ENCODE results near the gene ARFGAP1.

Gene ARFGAP1

GRCh38 chr20:63272105-63273058, at the start of gene ARFGAP1:
Gene ARFGAP1, plus strand, starts transcription at chr20:63272813. Its CDS starts 2,768 bp downstream, at chr20:63275581.
- Histone ChIP-seq H3K27ac (ENCODE audit: low read depth, low read length) (no peak within 1 kb of the TSS; the same call in 1 of the 2 replicates), H3K36me3 (ENCODE audit: control insufficient read depth, low read length) (peaks cover 20% of the 10 kb centered on the region)

DNA sequence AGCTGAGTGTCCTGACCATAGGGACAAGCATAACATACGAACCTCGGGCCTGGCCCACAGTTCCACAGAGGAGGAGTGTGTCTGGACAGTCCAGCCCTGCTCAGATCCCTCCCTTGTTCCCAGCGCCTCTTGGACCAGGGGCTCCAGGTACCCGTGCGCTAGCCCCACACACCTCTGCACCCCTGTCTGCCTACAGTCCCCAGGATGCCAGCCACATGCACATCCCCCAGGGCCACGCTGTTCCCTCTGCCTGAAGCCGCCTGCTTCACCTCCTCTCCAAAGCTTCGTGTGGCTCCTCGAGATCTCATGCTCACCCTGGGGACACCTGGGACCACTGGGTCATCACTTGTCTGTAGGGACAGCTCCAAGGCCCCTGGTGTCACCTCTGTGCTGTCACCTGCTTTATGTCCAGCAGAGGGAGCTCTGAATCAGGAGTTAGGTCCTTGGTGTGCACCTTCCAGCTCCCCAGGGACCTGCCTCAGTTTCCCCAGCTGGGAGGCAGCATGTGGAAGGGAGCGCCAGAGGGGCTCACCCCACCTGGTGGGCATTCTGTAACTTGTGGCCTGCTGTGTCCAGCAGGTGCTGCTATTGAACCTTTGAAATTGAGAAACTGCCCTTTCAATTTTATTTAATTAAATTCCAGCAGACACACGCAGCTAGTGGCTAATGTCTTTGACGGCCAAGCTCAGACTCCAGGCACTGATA, 49.3 kb upstream of the ARFGAP1 start:
- Histone ChIP-seq H3K9me2 (replicated peaks; ENCODE audit: control insufficient read depth, low read length) (no peaks in the 10 kb centered on the region), H3F3A (ENCODE audit: control insufficient read depth, insufficient read depth) (no peaks in the 10 kb centered on the region), H3K9me3 (ENCODE audit: control insufficient read depth, insufficient read depth, low read length) (no peaks in the 10 kb centered on the region), H3K79me2 (ENCODE audit: control insufficient read depth, low read length) (no peaks in the 10 kb centered on the region), H3K27me3 (ENCODE audit: control insufficient read depth, low read length) (no peaks in the 10 kb centered on the region), H3K4me1 (ENCODE audit: control insufficient read depth, low read length) (no peaks in the 10 kb centered on the region), H3K4me3 (ENCODE audit: low read length) (no peak overlapping the region), H3K27ac (ENCODE audit: low read depth, low read length) (no peak overlapping the region), H3K4me2 (ENCODE audit: low read length) (no peak overlapping the region), H4K20me1 (ENCODE audit: control insufficient read depth, insufficient read depth, low read depth, low read length) (no peaks in the 10 kb centered on the region), H3K36me3 (ENCODE audit: control insufficient read depth, low read length) (no peaks in the 10 kb centered on the region)
- TF ChIP-seq, protein P1, sequence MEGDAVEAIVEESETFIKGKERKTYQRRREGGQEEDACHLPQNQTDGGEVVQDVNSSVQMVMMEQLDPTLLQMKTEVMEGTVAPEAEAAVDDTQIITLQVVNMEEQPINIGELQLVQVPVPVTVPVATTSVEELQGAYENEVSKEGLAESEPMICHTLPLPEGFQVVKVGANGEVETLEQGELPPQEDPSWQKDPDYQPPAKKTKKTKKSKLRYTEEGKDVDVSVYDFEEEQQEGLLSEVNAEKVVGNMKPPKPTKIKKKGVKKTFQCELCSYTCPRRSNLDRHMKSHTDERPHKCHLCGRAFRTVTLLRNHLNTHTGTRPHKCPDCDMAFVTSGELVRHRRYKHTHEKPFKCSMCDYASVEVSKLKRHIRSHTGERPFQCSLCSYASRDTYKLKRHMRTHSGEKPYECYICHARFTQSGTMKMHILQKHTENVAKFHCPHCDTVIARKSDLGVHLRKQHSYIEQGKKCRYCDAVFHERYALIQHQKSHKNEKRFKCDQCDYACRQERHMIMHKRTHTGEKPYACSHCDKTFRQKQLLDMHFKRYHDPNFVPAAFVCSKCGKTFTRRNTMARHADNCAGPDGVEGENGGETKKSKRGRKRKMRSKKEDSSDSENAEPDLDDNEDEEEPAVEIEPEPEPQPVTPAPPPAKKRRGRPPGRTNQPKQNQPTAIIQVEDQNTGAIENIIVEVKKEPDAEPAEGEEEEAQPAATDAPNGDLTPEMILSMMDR (IDR thresholded peaks at IDR 0.05; ENCODE audit: low read depth, low read length, poor library complexity, severe bottlenecking): peak; percentile 95
- TF ChIP-seq EZH2phosphoT487 (IDR thresholded peaks at IDR 0.05; ENCODE audit: borderline replicate concordance, low read length): no peak

More at GRCh38 chr20:63272105-63273058, at the start of gene ARFGAP1:
- H3K4me2 ChIP-seq (ENCODE audit: low read length): peak within 1 kb of the TSS; percentile 99
- peaks cover 46% of the 10 kb centered on the region for H3K79me2 ChIP-seq (ENCODE audit: control insufficient read depth, low read length)
- H4K20me1 ChIP-seq (ENCODE audit: control insufficient read depth, insufficient read depth, low read depth, low read length): peaks cover 12% of the 10 kb centered on the region
- H3K4me1 ChIP-seq (ENCODE audit: control insufficient read depth, low read length): peaks cover 12% of the 10 kb centered on the region
- no peaks in the 10 kb centered on the region for H3F3A ChIP-seq (ENCODE audit: control insufficient read depth, insufficient read depth)
- TF ChIP-seq, protein P1 (IDR thresholded peaks at IDR 0.05; ENCODE audit: low read depth, low read length, poor library complexity, severe bottlenecking): no peak
- no peak for TF ChIP-seq EZH2phosphoT487 (IDR thresholded peaks at IDR 0.05; ENCODE audit: borderline replicate concordance, low read length)
- H3K9me3 ChIP-seq (ENCODE audit: control insufficient read depth, insufficient read depth, low read length): no peaks in the 10 kb centered on the region
- H3K4me3 ChIP-seq (ENCODE audit: low read length): peak within 1 kb of the TSS; percentile 99
- no peaks in the 10 kb centered on the region for H3K9me2 ChIP-seq (replicated peaks; ENCODE audit: control insufficient read depth, low read length)
- H3K27me3 ChIP-seq (ENCODE audit: control insufficient read depth, low read length): no peaks in the 10 kb centered on the region; the same call in 1 of the 2 replicates

GRCh38 chr20:63223826-63224207, 48.8 kb upstream of the ARFGAP1 start:
- no peaks in the 10 kb centered on the region for H4K20me1 ChIP-seq (ENCODE audit: control insufficient read depth, insufficient read depth, low read depth, low read length)
- H3K9me2 ChIP-seq (replicated peaks; ENCODE audit: control insufficient read depth, low read length): no peaks in the 10 kb centered on the region
- H3K27ac ChIP-seq (ENCODE audit: low read depth, low read length): no peak overlapping the region
- H3K27me3 ChIP-seq (ENCODE audit: control insufficient read depth, low read length): no peaks in the 10 kb centered on the region
- H3K4me1 ChIP-seq (ENCODE audit: control insufficient read depth, low read length): no peaks in the 10 kb centered on the region
- H3K4me3 ChIP-seq (ENCODE audit: low read length): no peak overlapping the region
- no peaks in the 10 kb centered on the region for H3K9me3 ChIP-seq (ENCODE audit: control insufficient read depth, insufficient read depth, low read length)
- no peaks in the 10 kb centered on the region for H3K79me2 ChIP-seq (ENCODE audit: control insufficient read depth, low read length)
- TF ChIP-seq, protein P1 (IDR thresholded peaks at IDR 0.05; ENCODE audit: low read depth, low read length, poor library complexity, severe bottlenecking): no peak
- no peak for TF ChIP-seq EZH2phosphoT487 (IDR thresholded peaks at IDR 0.05; ENCODE audit: borderline replicate concordance, low read length)
- no peak overlapping the region for H3K4me2 ChIP-seq (ENCODE audit: low read length)
- no peaks in the 10 kb centered on the region for H3K36me3 ChIP-seq (ENCODE audit: control insufficient read depth, low read length)
- no peaks in the 10 kb centered on the region for H3F3A ChIP-seq (ENCODE audit: control insufficient read depth, insufficient read depth)

All from DOHH2 (cell line).